HEK293T (cell line): ENCODE results near the gene KLF5.

Experiments
- ARNT ChIP-seq: fragments of 450-650 bp; IDR thresholded peaks from 2 replicates; pipeline ENCODE4 v1.6.1; 2017; ENCODE audit warnings: mild to moderate bottlenecking
- BHLHE40 ChIP-seq: fragments of 450-650 bp; IDR thresholded peaks from 2 replicates; pipeline ENCODE4 v1.6.1; 2016; ENCODE audit warnings: mild to moderate bottlenecking, moderate library complexity, borderline replicate concordance
- CTBP1 ChIP-seq: fragments of 450-650 bp; IDR thresholded peaks from 2 replicates; pipeline ENCODE4 v1.6.1; 2016; ENCODE audit warnings: borderline replicate concordance
- ELF4 ChIP-seq: fragments of 450-650 bp; IDR thresholded peaks from 2 replicates; pipeline ENCODE4 v1.6.1; 2017; ENCODE audit warnings: antibody characterized with exemption
- FOXA1 ChIP-seq: fragments of 450-650 bp; IDR thresholded peaks from 2 replicates; pipeline ENCODE4 v1.6.1; 2016; ENCODE audit warnings: mild to moderate bottlenecking
- FOXK2 ChIP-seq: fragments of 450-650 bp; IDR thresholded peaks from 2 replicates; pipeline ENCODE4 v1.6.1; 2016; ENCODE audit warnings: mild to moderate bottlenecking
- FOXM1 ChIP-seq: fragments of 450-650 bp; IDR thresholded peaks from 2 replicates; pipeline ENCODE4 v1.6.1; 2017; ENCODE audit warnings: mild to moderate bottlenecking, borderline replicate concordance
- HDGF ChIP-seq: fragments of 450-650 bp; IDR thresholded peaks from 2 replicates; pipeline ENCODE4 v1.6.1; 2017; ENCODE audit warnings: antibody characterized with exemption, borderline replicate concordance
- L3MBTL2 ChIP-seq: fragments of 450-650 bp; conservative IDR thresholded peaks from 2 replicates; pipeline ENCODE4 v1.6.1; 2016; ENCODE audit warnings: mild to moderate bottlenecking
- LEF1 ChIP-seq: fragments of 450-650 bp; IDR thresholded peaks from 2 replicates; pipeline ENCODE4 v1.6.1; 2017; ENCODE audit warnings: mild to moderate bottlenecking, borderline replicate concordance
- SP1 ChIP-seq: fragments of 450-650 bp; IDR thresholded peaks from 2 replicates; pipeline ENCODE4 v1.6.1; 2017
- SUZ12 ChIP-seq: fragments of 450-650 bp; IDR thresholded peaks from 2 replicates; pipeline ENCODE4 v1.6.1; 2016; ENCODE audit warnings: mild to moderate bottlenecking

GRCh38 chr13:73011751-73012150, 47.1 kb upstream of the KLF5 start:
- TF ChIP-seq FOXA1 (no peak), SP1 (no peak), HDGF (no peak), FOXM1 (no peak), FOXK2 (no peak), LEF1 (no peak), SUZ12 (no peak), BHLHE40 (no peak), CTBP1 (no peak), ELF4 (no peak), L3MBTL2 (no peak), ARNT (no peak)
